Measurements from ENCODE around the gene PTGS1.

PTGS1 gene

DNA sequence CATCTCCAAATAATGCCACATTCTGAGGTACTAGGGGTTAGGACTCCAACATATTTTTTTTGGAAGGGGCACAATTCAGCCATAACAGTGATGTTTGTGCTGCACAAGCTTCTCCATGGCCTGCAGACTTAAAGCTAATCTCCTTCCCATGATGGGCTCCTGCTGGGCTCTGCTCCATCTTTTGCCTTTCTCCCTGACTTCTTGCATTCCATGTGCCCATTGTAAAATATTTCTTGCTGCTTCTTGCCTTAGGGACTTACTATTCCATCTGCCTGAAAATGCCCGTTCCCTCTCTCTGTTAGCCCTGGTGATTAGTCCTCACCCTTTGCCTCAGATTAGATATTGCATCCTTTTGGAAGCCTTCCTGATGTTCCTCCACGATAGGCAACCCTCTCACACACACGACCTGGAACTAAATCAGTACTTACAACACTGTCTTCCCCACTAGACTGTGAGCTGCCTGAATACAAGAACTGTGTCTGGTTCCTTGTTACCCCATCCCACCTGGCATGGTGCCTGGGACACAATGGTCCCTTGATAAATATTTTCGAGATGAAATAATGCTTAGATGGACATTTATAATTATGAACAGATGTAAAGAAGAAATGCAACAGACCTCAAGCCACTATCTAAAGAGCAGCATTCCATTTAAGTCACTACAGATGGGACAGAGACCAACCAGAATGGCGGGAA is 73.4 kb downstream of the PTGS1 start:
- H3K4me3 Mint-ChIP-seq: no peak overlapping the region
- ATAC-seq: no peak
- no peaks in the 10 kb centered on the region for H3K9me3 Mint-ChIP-seq
- no peaks in the 10 kb centered on the region for H3K36me3 Mint-ChIP-seq
- no peaks in the 10 kb centered on the region for H3K4me1 Mint-ChIP-seq
- no peak overlapping the region for H3K27ac Mint-ChIP-seq
- no peak for DNase-seq (ENCODE audit: low spot score in 2 of 2)

All from stimulated activated effector memory CD8-positive, alpha-beta T cell treated with anti-CD3 and anti-CD28 coated beads, Interleukin-12 subunit alpha, Interleukin-12 subunit beta, amount 100 ng/mL, for 72 hours (primary cell).